Hepatocyte (in vitro differentiated cells): ENCODE measurements around the gene NOTCH1. TPM values are rescaled to one million over a fixed set of nuclear protein-coding genes. Genes with fewer than 3 reads are reported as not detected.

Source experiments
- DNase-seq: peaks from one replicate; pipeline ENCODE4 v3.0.0-alpha.2; 2016; ENCODE audit warnings: low spot score
- H2AFZ ChIP-seq: fragments of 200-600 bp; sonication (generic); 2 replicates; pipeline ENCODE4 v1.6.0; 2016; ENCODE audit warnings: antibody characterized with exemption, mild to moderate bottlenecking
- H3K27ac ChIP-seq: fragments of 200-600 bp; sonication (generic); 2 replicates; pipeline ENCODE4 v1.5.1; 2016; ENCODE audit warnings: mild to moderate bottlenecking
- H3K27me3 ChIP-seq: fragments of 200-600 bp; sonication (generic); 2 replicates; pipeline ENCODE4 v1.6.1; 2016
- H3K36me3 ChIP-seq: fragments of 200-600 bp; sonication (generic); replicated peaks from 2 replicates; pipeline ENCODE4 v1.5.1; 2016; ENCODE audit warnings: low read depth; ENCODE audit not compliant: insufficient read depth
- H3K4me1 ChIP-seq: fragments of 200-600 bp; sonication (generic); 2 replicates; pipeline ENCODE4 v1.5.1; 2016; ENCODE audit warnings: mild to moderate bottlenecking, moderate library complexity; ENCODE audit not compliant: insufficient read depth
- H3K4me2 ChIP-seq: fragments of 200-600 bp; sonication (generic); 2 replicates; pipeline ENCODE4 v1.6.0; 2016
- H3K4me3 ChIP-seq: fragments of 200-600 bp; sonication (generic); 2 replicates; pipeline ENCODE4 v1.5.1; 2016; ENCODE audit warnings: mild to moderate bottlenecking
- H3K79me2 ChIP-seq: fragments of 200-600 bp; sonication (generic); 2 replicates; pipeline ENCODE4 v1.6.0; 2017; ENCODE audit warnings: mild to moderate bottlenecking
- H3K9me2 ChIP-seq: fragments of 200-600 bp; sonication (generic); replicated peaks from 2 replicates; pipeline ENCODE4 v1.6.0; 2017; ENCODE audit warnings: mild to moderate bottlenecking; ENCODE audit not compliant: insufficient read depth
- H3K9me3 ChIP-seq: fragments of 200-600 bp; sonication (generic); 2 replicates; pipeline ENCODE4 v1.5.1; 2016; ENCODE audit warnings: low read depth, mild to moderate bottlenecking
- H4K20me1 ChIP-seq: fragments of 200-600 bp; sonication (generic); 2 replicates; pipeline ENCODE4 v1.6.0; 2016; ENCODE audit warnings: mild to moderate bottlenecking; ENCODE audit not compliant: insufficient read depth, poor library complexity, severe bottlenecking
- CTCF ChIP-seq: fragments of 200-600 bp; sonication (generic); IDR thresholded peaks from 2 replicates; pipeline ENCODE4 v1.5.1; 2016; ENCODE audit warnings: antibody characterized with exemption, mild to moderate bottlenecking; ENCODE audit not compliant: poor library complexity
- EZH2 ChIP-seq: fragments of 200-600 bp; sonication (generic); IDR thresholded peaks from 2 replicates; pipeline ENCODE4 v1.6.1; 2016; ENCODE audit warnings: antibody characterized with exemption, mild to moderate bottlenecking, borderline replicate concordance
- EZH2phosphoT487 ChIP-seq: fragments of 200-600 bp; sonication (generic); IDR thresholded peaks from one replicate; pipeline ENCODE4 v1.6.1; 2018; ENCODE audit warnings: antibody characterized with exemption, mild to moderate bottlenecking, low read depth, moderate library complexity; ENCODE audit not compliant: unreplicated experiment, severe bottlenecking
- WGBS: methylation state at CpG from one replicate; pipeline ENCODE4 v1.1.6; 2016; ENCODE audit warnings: low lambda C conversion rate; ENCODE audit errors: missing lambda C conversion rate; 5-methylcytosine and 5-hydroxymethylcytosine counted together
- polyA plus RNA-seq: library from polyadenylated mRNA; unstranded; fragments of >200 nt; fragmentation: Nextera tagmentation; extraction: Ambion mirVana; gene quantifications from 2 replicates; pipeline ENCODE4 v1.2.1, GENCODE V29; 2016
- total RNA-seq: library from RNA; depleted of rRNA; stranded (reverse); fragments of >200 nt; gene quantifications from 2 replicates; pipeline ENCODE4 v1.2.3, GENCODE V29; 2014

The NOTCH1 gene
- total and polyA plus RNA-seq, 2 experiments from 2014 or later, result 5.3 to 6.5 TPM

- Histone ChIP-seq H3K36me3 (no peaks in the 10 kb centered on the region), H4K20me1 (no peaks in the 10 kb centered on the region), H3K27me3 (no peaks in the 10 kb centered on the region), H2AFZ (no peak overlapping the region), H3K9me3 (no peaks in the 10 kb centered on the region), H3K79me2 (no peaks in the 10 kb centered on the region), H3K9me2 (no peaks in the 10 kb centered on the region), H3K4me1 (no peaks in the 10 kb centered on the region), H3K4me3 (no peak overlapping the region), H3K4me2 (no peak overlapping the region), H3K27ac (no peak overlapping the region)
- DNase-seq, result no peak
- TF ChIP-seq EZH2phosphoT487 (no peak), CTCF (no peak), EZH2 (no peak)
- 97% methylated on average over 47 of the region's 50 CpGs for WGBS
Measured at GRCh38 chr9:136499935-136500910, 45.6 kb downstream of the NOTCH1 start.

GRCh38 chr9:136499071-136499934 lies 46.5 kb downstream of the NOTCH1 start:
- Histone ChIP-seq H3K4me3 (no peak overlapping the region), H2AFZ (no peak overlapping the region)

More at GRCh38 chr9:136499071-136499934, 46.5 kb downstream of the NOTCH1 start:
- TF ChIP-seq EZH2phosphoT487, result no peak
- TF ChIP-seq CTCF, result no peak
- TF ChIP-seq EZH2, result no peak
- H3K36me3 ChIP-seq, result no peaks in the 10 kb centered on the region
- H3K79me2 ChIP-seq, result no peaks in the 10 kb centered on the region
- H3K9me3 ChIP-seq, result no peaks in the 10 kb centered on the region
- DNase-seq, result no peak
- no peaks in the 10 kb centered on the region for H3K9me2 ChIP-seq
- H3K27me3 ChIP-seq, result no peaks in the 10 kb centered on the region
- no peaks in the 10 kb centered on the region for H4K20me1 ChIP-seq
- H3K4me2 ChIP-seq, result no peak overlapping the region
- WGBS, result 96% methylated on average over 46 of the region's 46 CpGs
- no peak overlapping the region for H3K27ac ChIP-seq
- H3K4me1 ChIP-seq, result no peaks in the 10 kb centered on the region
